RWPE1 (cell line): Measurements from ENCODE around the gene TMEM169.
A peak's percentile ranks its signal among the peaks of the same experiment; 100 is the strongest.

Experiments used
- CTCF ChIA-PET: fragments of 350-600 bp; sonication (Branson Sonifier 250); formaldehyde crosslinking; extraction: SDS; loops from one replicate; lab custom pipeline; 2021; lab: Yijun Ruan, JAX
- POLR2A ChIA-PET: fragments of 400-600 bp; formaldehyde crosslinking; extraction: SDS; loops from one replicate; lab custom pipeline; 2020; ENCODE audit warnings: antibody characterized with exemption; ENCODE audit not compliant: low non-redundant PET; lab: Yijun Ruan, JAX
- DNase-seq: peaks from one replicate; pipeline ENCODE4 v3.0.0; 2012; ENCODE audit warnings: low spot score
- H3K27ac ChIP-seq: fragments of 450-650 bp; 2 replicates; pipeline ENCODE4 v1.5.1; 2017
- CTCF ChIP-seq: fragments of 450-650 bp; conservative IDR thresholded peaks from 2 replicates; pipeline ENCODE4 v1.5.1; 2017; ENCODE audit warnings: low read depth, mild to moderate bottlenecking

Gene TMEM169

GRCh38 chr2:216107320-216107719, 25.6 kb downstream of the TMEM169 start:
- peak overlapping the region; percentile 43 for H3K27ac ChIP-seq
- no peak for DNase-seq
- no peak for TF ChIP-seq CTCF
- POLR2A ChIA-PET, result no interaction called here
- CTCF ChIA-PET, result interaction anchor here (0.5 kb wide), 1 partner anchor 157 kb away, joined by 3 read pairs; no protein-coding TSS in a partner anchor

- POLR2A ChIA-PET, result interaction anchor here (1.9 kb wide), 1 partner anchor 26 kb away, joined by 8 read pairs; the partner anchor contains the start of genes PECR and TMEM169
- TF ChIP-seq CTCF, result no peak
- CTCF ChIA-PET, result no interaction called here
- DNase-seq, result no peak
- peak overlapping the region; percentile 43 for H3K27ac ChIP-seq
These were observed 26.0 kb downstream of the TMEM169 start for GRCh38 chr2:216107760-216108159.

GRCh38 chr2:216108310-216108966, 26.7 kb downstream of the TMEM169 start:
- no peak for TF ChIP-seq CTCF
- DNase-seq, result no peak
- CTCF ChIA-PET, result interaction anchor here (0.6 to 0.7 kb wide), 3 partner anchors 11 to 296 kb away, joined by 3 to 4 read pairs (median 4); no protein-coding TSS in a partner anchor
- POLR2A ChIA-PET, result interaction anchor here (1.1 to 1.9 kb wide), 2 partner anchors 27 to 51 kb away, joined by 3 to 8 read pairs; partner anchors contain the start of genes PECR and TMEM169
- H3K27ac ChIP-seq, result peak overlapping the region; percentile 82

- H3K27ac ChIP-seq, result peak within 1 kb of the TSS; percentile 82
- no peak for TF ChIP-seq CTCF
- CTCF ChIA-PET, result interaction anchor here (0.6 to 1.0 kb wide), 8 partner anchors 10 to 564 kb away, joined by 3 to 5 read pairs (median 4); no protein-coding TSS in a partner anchor
These were observed 27.5 kb downstream of the TMEM169 start, which contains the start of gene XRCC5 for GRCh38 chr2:216108967-216109921. TSS of gene XRCC5 (plus strand) at chr2:216109348. CDS start at chr2:216109437, 89 bp downstream.

GRCh38 chr2:216109962-216110614, 28.4 kb downstream of the TMEM169 start:
- TF ChIP-seq CTCF, result peak; percentile 63
- H3K27ac ChIP-seq, result no peak overlapping the region
- ChIA-PET POLR2A (interaction anchor here (0.5 kb wide), 1 partner anchor 796 kb away, joined by 6 read pairs; no protein-coding TSS in a partner anchor), CTCF (interaction anchor here (0.6 to 1.1 kb wide), 9 partner anchors 10 to 745 kb away, joined by 3 to 5 read pairs (median 4); no protein-coding TSS in a partner anchor)
- peak; percentile 26 for DNase-seq

More at GRCh38 chr2:216108967-216109921, 27.5 kb downstream of the TMEM169 start, which contains the start of gene XRCC5:
- POLR2A ChIA-PET, result interaction anchor here (0.5 to 1.9 kb wide), 4 partner anchors 27 to 795 kb away, joined by 3 to 8 read pairs (median 4); partner anchors contain the start of genes PECR and TMEM169
- peak; percentile 93 for DNase-seq
